HG03469 (cell line): ENCODE data around the gene HES4.
"Not testable (repeated sequence)": the region's sequence is repeated elsewhere in the genome, so short reads cannot be mapped to it uniquely, and the experiment has no call there.

Experiments
- ATAC-seq: cut with Tn5 transposase; IDR thresholded peaks from one replicate; pipeline ENCODE4 v1.9.1; 2021; ENCODE audit warnings: mild to moderate bottlenecking, moderate library complexity, moderate number of reproducible peaks; ENCODE audit not compliant: unreplicated experiment

The HES4 gene

GRCh38 chr1:1000357-1001056 is 610 bp upstream of the HES4 start:
- ATAC-seq: no peak

GRCh38 chr1:998995-999724 is 737 bp downstream of the HES4 start:
- ATAC-seq: no peak

GRCh38 chr1:998745-998994 is 1.2 kb downstream of the HES4 start:
- no peak for ATAC-seq

GRCh38 chr1:997993-998744 is 1.7 kb downstream of the HES4 start:
- ATAC-seq: no peak

GRCh38 chr1:997713-997992 is 2.2 kb downstream of the HES4 start:
- ATAC-seq: no peak

- no peak for ATAC-seq
Measured at GRCh38 chr1:996851-997712, 2.8 kb downstream of the HES4 start.

- no peak for ATAC-seq
Measured at GRCh38 chr1:995665-996633, 3.9 kb downstream of the HES4 start.

GRCh38 chr1:994546-994945 is 5.4 kb downstream of the HES4 start:
- ATAC-seq: not testable (repeated sequence)

GRCh38 chr1:993379-993995 is 6.4 kb downstream of the HES4 start:
- ATAC-seq: no peak

- no peak for ATAC-seq
Measured at GRCh38 chr1:992362-992761, 7.5 kb downstream of the HES4 start.

GRCh38 chr1:991895-992294 is 8.0 kb downstream of the HES4 start:
- no peak for ATAC-seq

GRCh38 chr1:991275-991674 is 8.6 kb downstream of the HES4 start:
- ATAC-seq: not testable (repeated sequence)

- not testable (repeated sequence) for ATAC-seq
Measured at GRCh38 chr1:988061-988460, 11.8 kb downstream of the HES4 start.

- ATAC-seq: no peak
Measured at GRCh38 chr1:985126-985525, 14.8 kb downstream of the HES4 start.

GRCh38 chr1:984476-984814 is 15.5 kb downstream of the HES4 start:
- ATAC-seq: no peak

GRCh38 chr1:983798-984475 is 16.0 kb downstream of the HES4 start:
- ATAC-seq: no peak

- ATAC-seq: no peak
Measured at GRCh38 chr1:982765-983436, 17.0 kb downstream of the HES4 start.

- no peak for ATAC-seq
Measured at GRCh38 chr1:981955-982558, 17.8 kb downstream of the HES4 start, which contains the start of gene PERM1. Gene PERM1 (minus strand): TSS chr1:982093. CDS start chr1:981029, 1,064 bp downstream.
